Ovary (tissue), 3 donors: ENCODE measurements around the gene ALOX12B.

Experiments used
- CTCF ChIP-seq, 3 donors: fragments of 450-650 bp in 2 of 3; fragments of 200-600 bp in 1 of 3; IDR thresholded peaks; one replicate each; pipeline versions ENCODE4 v1.5.1 to v1.8.0; 2016 to 2022; ENCODE audit warnings: antibody characterized with exemption in 3 of 3, mild to moderate bottlenecking in 1 of 3
- POLR2A ChIP-seq: fragments of 450-650 bp; IDR thresholded peaks from one replicate; pipeline ENCODE4 v1.6.1; 2017; ENCODE audit warnings: antibody characterized with exemption, mild to moderate bottlenecking, moderate library complexity
- donor health status: DM: no; HTN: no; CAD: no.

DNA sequence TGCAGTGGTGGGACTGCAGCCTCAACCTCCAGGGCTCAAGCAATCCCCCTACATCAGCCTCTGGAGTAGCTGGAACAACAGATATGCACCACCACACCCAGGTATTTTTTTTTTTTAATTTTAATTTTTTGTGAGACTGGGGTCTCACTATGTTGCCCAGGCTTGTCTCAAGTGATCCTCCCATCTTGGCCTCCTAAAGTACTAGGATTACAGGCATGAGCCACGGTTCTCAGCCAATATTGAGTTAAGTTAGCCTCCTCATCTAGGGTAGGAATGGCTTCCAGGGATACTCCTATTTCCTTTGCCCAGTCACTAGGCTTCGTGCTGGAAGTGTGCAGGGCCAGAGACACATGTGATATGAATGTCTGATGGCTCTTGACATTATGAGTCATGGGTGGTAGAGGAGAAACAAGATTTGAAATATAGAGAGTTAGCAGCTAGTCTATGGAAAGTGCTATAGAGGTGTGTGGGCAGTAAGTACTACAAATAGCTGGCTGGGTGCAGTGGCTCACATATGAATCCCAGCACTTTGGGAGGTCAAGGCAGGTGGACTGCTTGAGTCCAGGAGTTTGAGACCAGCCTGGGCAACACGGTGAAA, 44.4 kb upstream of the ALOX12B start:
- TF ChIP-seq POLR2A (no peak), CTCF (IDR thresholded peaks at IDR 0.05) (no peak)
